ENCODE data around the gene SPNS3. TPM values are rescaled to one million over a fixed set of nuclear protein-coding genes. Genes with fewer than 3 reads are reported as not detected.

Gene SPNS3
- total and polyA plus RNA-seq, 2 donors (not counting 3 experiments of a cell fraction or from before 2014, with no cell fraction given), result 0.18 to 0.66 TPM

- FAIRE-seq (no peak), DNase-seq (ENCODE audit: low read depth, low spot score) (no peak)
- intact Hi-C loops (cut with micrococcal nuclease), result no loop called here
- TF ChIP-seq CTCF (IDR thresholded peaks at IDR 0.05; ENCODE audit: extremely low read depth in 1 of 2, insufficient read depth in 1 of 2, low read depth in 1 of 2, low read length in 2 of 2) (no peak), MYC (IDR thresholded peaks at IDR 0.05; ENCODE audit: low read depth, low read length) (no peak), JUN (IDR thresholded peaks at IDR 0.05; ENCODE audit: borderline replicate concordance, insufficient read depth, insufficient read length, low read depth) (no peak), FOS (IDR thresholded peaks at IDR 0.05; ENCODE audit: borderline replicate concordance, insufficient read depth, low read length) (no peak), EZH2 (IDR thresholded peaks at IDR 0.05; ENCODE audit: borderline replicate concordance, low read depth, low read length, severe bottlenecking) (no peak), GATA2 (IDR thresholded peaks at IDR 0.05; ENCODE audit: insufficient read depth, insufficient read length, low read depth, low read length) (no peak), POLR2AphosphoS5 (IDR thresholded peaks at IDR 0.05; ENCODE audit: insufficient read depth, low read depth, low read length) (no peak), POLR2A (IDR thresholded peaks at IDR 0.05; ENCODE audit: low read depth, low read length) (no peak), MAX (IDR thresholded peaks at IDR 0.05; ENCODE audit: insufficient read depth, insufficient read length) (no peak)
- no peak overlapping the region for H3K9ac ChIP-seq (replicated peaks; ENCODE audit: extremely low read depth, insufficient read depth, low read length)
- no peaks in the 10 kb centered on the region for H3K9me1 ChIP-seq (replicated peaks; ENCODE audit: control insufficient read depth, extremely low read depth, insufficient read depth, low read length)
- H3K27me3 ChIP-seq (ENCODE audit: control insufficient read depth in 2 of 2, insufficient read depth in 2 of 2, low read length in 2 of 2), result no peaks in the 10 kb centered on the region
- no peaks in the 10 kb centered on the region for H3K9me3 ChIP-seq (replicated peaks; ENCODE audit: control insufficient read depth, insufficient read depth, low read length)
- H3K36me3 ChIP-seq (ENCODE audit: control insufficient read depth in 2 of 2, extremely low read depth in 1 of 2, insufficient read depth in 2 of 2, low read length in 2 of 2), result peaks cover 0 to 19% of the 10 kb centered on the region in 2 experiments
- peaks cover 12% of the 10 kb centered on the region for H3K4me1 ChIP-seq (ENCODE audit: control insufficient read depth, extremely low read depth, insufficient read depth, low read length)
- BruUV-seq (replicated peaks), result no TSS peak
- dilution Hi-C loops (cut with MboI; ENCODE audit: extremely low pct_ligation_motif_present, low sequenced_read_pairs), result no loop called here
- H3K4me2 ChIP-seq (ENCODE audit: insufficient read depth, low read length), result no peak overlapping the region
- ChIA-PET POLR2A (no interaction called here), CTCF (interaction anchor here (2.1 kb wide), 1 partner anchor 10 kb away, joined by 6 read pairs; no protein-coding TSS in a partner anchor)
- no peaks in the 10 kb centered on the region for H3K79me2 ChIP-seq (ENCODE audit: control insufficient read depth, insufficient read depth, low read length)
- H3K27ac ChIP-seq (ENCODE audit: insufficient read depth, low read depth, low read length), result no peak overlapping the region
- H4K20me1 ChIP-seq (replicated peaks; ENCODE audit: control insufficient read depth, extremely low read depth, insufficient read depth, low read length), result no peaks in the 10 kb centered on the region
- H2AFZ ChIP-seq (ENCODE audit: low read depth, low read length), result no peak overlapping the region
- no peak overlapping the region for H3K4me3 ChIP-seq (replicated peaks in 1 of 3; ENCODE audit: insufficient read depth in 1 of 3, low read depth in 1 of 3, low read length in 3 of 3)
These were observed 81.0 kb downstream of the SPNS3 start for GRCh38 chr17:4514779-4515178.

All from endothelial cell of umbilical vein (primary cell).